Measurements from ENCODE around the gene VPS18.
"Not testable (repeated sequence)": the region's sequence is repeated elsewhere in the genome, so short reads cannot be mapped to it uniquely, and the experiment has no call there.

VPS18 gene

DNA sequence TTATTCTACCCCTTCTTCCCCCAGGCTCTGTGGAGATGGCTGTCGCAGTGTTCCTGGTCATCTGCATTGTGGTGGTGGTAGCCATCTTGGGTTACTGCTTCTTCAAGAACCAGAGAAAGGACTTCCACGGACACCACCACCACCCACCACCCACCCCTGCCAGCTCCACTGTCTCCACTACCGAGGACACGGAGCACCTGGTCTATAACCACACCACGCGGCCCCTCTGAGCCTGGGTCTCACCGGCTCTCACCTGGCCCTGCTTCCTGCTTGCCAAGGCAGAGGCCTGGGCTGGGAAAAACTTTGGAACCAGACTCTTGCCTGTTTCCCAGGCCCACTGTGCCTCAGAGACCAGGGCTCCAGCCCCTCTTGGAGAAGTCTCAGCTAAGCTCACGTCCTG, 37.5 kb upstream of the VPS18 start:
- Histone ChIP-seq H3K36me3 (ENCODE audit: insufficient read depth, low read length) (no peaks in the 10 kb centered on the region), H3K27me3 (ENCODE audit: insufficient read depth, low read length) (peaks cover 12% of the 10 kb centered on the region), H3K4me1 (ENCODE audit: insufficient read depth, low read length) (no peaks in the 10 kb centered on the region), H3K9me3 (ENCODE audit: low read length) (no peaks in the 10 kb centered on the region), H3K4me3 (ENCODE audit: low read length) (no peak overlapping the region), H2AFZ (ENCODE audit: low read depth, low read length) (no peak overlapping the region)

DNA sequence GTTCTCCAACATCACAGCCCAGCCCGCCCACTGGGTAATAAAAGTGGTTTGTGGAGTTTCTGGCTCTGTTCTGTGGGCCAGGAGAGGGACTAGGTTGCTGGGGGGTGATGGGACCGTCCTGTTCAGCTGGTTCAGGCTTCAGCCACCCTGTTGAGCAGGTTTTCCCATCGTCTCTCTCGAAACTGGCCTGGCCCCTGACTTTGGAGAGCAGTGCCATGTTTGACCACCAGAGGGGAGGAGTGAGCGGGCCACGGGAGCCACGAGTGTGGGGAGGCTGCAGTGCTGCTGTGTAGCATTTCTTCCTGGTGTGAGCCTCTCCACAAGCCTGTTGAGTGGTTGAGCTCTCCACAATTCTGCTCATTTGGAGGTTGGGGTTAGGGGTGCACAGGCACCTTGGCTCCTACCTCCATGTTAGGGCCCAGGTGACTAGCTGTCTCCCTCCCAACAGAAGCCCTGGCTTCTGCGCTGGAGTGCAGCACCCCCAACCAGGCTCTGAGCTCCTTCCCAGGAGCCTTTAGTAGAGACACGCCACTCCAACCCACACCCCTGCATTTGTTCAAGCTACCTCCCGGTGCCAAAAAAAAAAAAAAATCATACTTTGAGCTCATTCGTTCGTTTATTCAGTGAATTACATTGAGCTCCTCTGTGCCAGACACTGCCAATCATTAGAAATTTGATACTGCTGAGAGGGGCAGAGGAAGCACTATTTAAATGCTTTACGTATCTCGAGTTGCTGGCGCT, 36.5 kb upstream of the VPS18 start:
- Histone ChIP-seq H3K9me3 (ENCODE audit: low read length) (no peaks in the 10 kb centered on the region), H2AFZ (ENCODE audit: low read depth, low read length) (no peak overlapping the region), H3K4me3 (ENCODE audit: low read length) (no peak overlapping the region), H3K27me3 (ENCODE audit: insufficient read depth, low read length) (peaks cover 12% of the 10 kb centered on the region), H3K36me3 (ENCODE audit: insufficient read depth, low read length) (no peaks in the 10 kb centered on the region), H3K4me1 (ENCODE audit: insufficient read depth, low read length) (no peaks in the 10 kb centered on the region)

DNA sequence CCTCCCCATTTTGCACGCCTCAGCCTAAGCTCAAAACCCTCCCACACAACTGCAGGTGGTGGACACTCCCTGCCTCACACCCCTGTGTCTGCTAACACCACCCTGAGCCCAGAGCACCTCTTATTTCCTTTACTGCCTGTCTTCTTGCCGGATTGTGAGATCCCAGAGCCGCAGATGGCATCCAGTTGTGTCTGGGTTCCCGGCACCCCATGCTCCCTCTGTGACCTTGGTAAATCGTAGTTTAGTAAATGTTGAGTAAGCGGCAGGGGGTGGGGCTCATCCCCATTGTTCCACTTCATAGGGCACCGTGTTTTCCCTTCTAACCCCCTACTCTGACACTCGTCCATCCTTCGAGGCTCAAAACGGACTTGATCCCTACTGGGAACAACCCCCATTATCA, 35.5 kb upstream of the VPS18 start:
- Histone ChIP-seq H3K36me3 (ENCODE audit: insufficient read depth, low read length) (no peaks in the 10 kb centered on the region), H3K27me3 (ENCODE audit: insufficient read depth, low read length) (peaks cover 9% of the 10 kb centered on the region), H3K4me3 (ENCODE audit: low read length) (no peak overlapping the region), H3K9me3 (ENCODE audit: low read length) (no peaks in the 10 kb centered on the region), H3K4me1 (ENCODE audit: insufficient read depth, low read length) (no peaks in the 10 kb centered on the region), H2AFZ (ENCODE audit: low read depth, low read length) (no peak overlapping the region)

DNA sequence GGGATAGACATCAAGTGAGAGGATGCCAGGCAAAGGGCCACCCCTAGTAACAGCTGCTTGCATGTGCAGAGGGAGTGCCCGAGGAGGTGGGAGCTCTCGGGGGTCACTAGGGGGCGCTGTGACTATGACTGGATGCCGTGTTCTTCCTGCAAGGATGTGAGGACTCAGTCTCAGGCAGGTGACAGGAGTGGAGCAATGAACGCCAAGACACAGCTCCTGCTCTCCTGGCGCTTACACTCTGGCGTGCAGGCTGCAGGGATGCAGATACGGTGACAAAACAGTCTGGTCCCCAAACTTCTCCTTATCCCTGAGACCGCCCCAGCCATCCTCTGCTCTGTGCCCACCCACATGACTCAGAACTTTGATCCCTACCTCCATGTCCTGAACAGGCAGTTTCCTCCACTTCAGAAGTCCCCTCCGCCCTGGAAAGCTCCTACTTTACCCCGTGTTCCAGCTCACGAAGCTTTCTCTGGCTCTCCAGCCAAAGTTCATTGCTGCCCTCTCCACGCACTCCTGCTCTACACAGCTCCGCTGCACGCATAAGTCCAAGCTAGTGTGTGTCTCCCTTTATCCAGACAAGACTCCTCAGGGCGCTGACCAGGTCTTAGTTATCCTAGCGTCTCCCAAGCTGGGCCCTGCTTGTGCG, 34.9 kb upstream of the VPS18 start:
- H3K9me3 ChIP-seq (ENCODE audit: low read length): no peaks in the 10 kb centered on the region
- no peaks in the 10 kb centered on the region for H3K36me3 ChIP-seq (ENCODE audit: insufficient read depth, low read length)
- H3K4me1 ChIP-seq (ENCODE audit: insufficient read depth, low read length): no peaks in the 10 kb centered on the region
- no peak overlapping the region for H2AFZ ChIP-seq (ENCODE audit: low read depth, low read length)
- no peak overlapping the region for H3K4me3 ChIP-seq (ENCODE audit: low read length)
- peaks cover 9% of the 10 kb centered on the region for H3K27me3 ChIP-seq (ENCODE audit: insufficient read depth, low read length)

DNA sequence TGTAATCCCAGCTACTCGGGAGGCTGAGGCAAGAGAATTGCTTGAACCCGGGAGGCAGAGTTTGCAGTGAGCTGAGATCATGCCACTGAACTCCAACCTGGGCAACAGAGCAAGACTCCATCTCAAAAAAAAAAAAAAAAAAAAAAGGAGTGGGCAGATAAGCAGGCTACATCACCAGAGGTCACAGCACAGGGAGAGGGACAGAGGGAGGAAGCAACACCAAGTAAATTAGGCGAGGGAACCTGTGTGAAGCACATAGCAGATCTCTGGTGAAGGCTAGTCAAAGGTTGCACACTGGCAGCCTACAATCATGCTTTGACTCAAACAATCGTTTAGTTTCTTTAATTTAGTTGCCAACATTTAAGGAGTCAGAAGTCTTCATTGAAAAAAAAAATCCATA, 33.1 kb upstream of the VPS18 start:
- H3K27me3 ChIP-seq (ENCODE audit: insufficient read depth, low read length); H3K4me3 ChIP-seq (ENCODE audit: low read length); H3K4me1 ChIP-seq (ENCODE audit: insufficient read depth, low read length); H2AFZ ChIP-seq (ENCODE audit: low read depth, low read length); H3K9me3 ChIP-seq (ENCODE audit: low read length); H3K36me3 ChIP-seq (ENCODE audit: insufficient read depth, low read length): not testable (repeated sequence)

DNA sequence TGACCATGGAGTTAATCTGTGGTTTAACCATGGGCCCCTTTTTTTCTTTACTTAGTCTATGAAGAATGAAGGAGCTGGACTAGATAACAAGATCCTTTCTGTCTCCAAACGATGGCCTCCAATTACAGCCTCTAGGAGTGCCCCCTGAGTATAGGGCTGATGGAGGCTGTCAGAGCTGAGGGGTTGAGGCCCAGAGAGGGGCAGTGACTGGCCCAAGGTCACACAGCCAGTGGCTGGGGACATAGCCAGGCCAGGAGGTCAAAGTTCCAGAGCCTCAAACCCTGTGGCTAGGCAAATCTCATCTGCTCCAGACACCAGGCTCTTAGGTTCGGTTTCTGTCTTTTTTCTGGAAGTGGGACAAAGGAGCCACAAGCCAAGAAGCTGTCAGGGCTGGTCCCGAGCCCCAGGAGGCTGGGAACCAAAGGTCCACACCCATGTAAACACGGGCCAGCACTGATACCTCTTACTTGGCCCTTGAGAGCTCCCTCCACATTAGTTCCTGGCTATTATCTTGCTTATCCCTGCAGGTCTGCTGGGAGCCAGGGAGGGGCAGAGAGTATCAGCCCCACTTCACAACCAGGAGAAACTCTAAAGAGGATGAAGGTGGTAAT, 30.5 kb upstream of the VPS18 start:
- H3K4me3 ChIP-seq (ENCODE audit: low read length): no peak overlapping the region
- no peaks in the 10 kb centered on the region for H3K4me1 ChIP-seq (ENCODE audit: insufficient read depth, low read length)
- no peaks in the 10 kb centered on the region for H3K36me3 ChIP-seq (ENCODE audit: insufficient read depth, low read length)
- H2AFZ ChIP-seq (ENCODE audit: low read depth, low read length): no peak overlapping the region
- no peaks in the 10 kb centered on the region for H3K9me3 ChIP-seq (ENCODE audit: low read length)
- no peaks in the 10 kb centered on the region for H3K27me3 ChIP-seq (ENCODE audit: insufficient read depth, low read length)

DNA sequence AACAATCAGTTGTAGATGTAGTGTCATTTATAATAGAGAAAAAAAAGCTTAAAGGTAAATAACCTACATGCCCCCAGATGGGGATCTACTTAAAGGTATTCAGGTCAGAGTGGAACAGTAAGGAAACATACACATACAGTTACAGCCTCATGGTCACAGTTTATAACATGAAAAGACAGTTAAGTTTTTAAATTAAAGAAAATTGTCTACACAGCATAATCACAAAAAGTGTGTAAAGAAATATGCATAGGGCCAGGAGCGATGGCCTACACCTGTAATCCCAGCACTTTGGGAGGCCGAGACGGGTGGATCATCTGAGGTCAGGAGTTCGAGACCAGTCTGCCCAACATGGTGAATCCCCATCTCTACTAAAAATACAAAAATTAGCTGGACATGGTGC, 27.1 kb upstream of the VPS18 start:
- Histone ChIP-seq H3K36me3 (ENCODE audit: insufficient read depth, low read length) (no peaks in the 10 kb centered on the region), H3K27me3 (ENCODE audit: insufficient read depth, low read length) (peaks cover 14% of the 10 kb centered on the region), H2AFZ (ENCODE audit: low read depth, low read length) (no peak overlapping the region), H3K9me3 (ENCODE audit: low read length) (no peaks in the 10 kb centered on the region), H3K4me3 (ENCODE audit: low read length) (no peak overlapping the region), H3K4me1 (ENCODE audit: insufficient read depth, low read length) (no peaks in the 10 kb centered on the region)

DNA sequence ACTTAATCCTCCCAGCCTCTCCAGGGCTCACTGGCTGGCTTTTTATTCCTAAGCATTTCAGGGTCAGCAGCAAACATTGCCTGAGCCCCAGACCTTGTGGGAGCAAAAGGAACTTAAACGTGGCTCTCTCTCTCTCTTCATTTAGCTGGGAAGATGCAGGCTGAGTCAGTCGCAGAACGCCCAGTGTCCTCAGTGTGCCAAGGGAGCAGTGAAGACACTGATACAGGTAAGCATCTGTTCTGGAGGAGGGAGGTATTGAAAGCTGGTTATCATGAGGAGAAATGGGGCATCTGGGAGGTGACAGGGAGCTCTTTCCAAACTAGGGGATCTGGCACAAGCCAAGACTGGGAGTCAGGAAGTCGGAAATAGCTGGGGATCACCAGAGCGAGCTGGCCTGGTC, 24.6 kb upstream of the VPS18 start:
- Histone ChIP-seq H3K9me3 (ENCODE audit: low read length) (no peaks in the 10 kb centered on the region), H3K4me1 (ENCODE audit: insufficient read depth, low read length) (peaks cover 5% of the 10 kb centered on the region), H3K36me3 (ENCODE audit: insufficient read depth, low read length) (no peaks in the 10 kb centered on the region), H2AFZ (ENCODE audit: low read depth, low read length) (no peak overlapping the region), H3K4me3 (ENCODE audit: low read length) (no peak overlapping the region), H3K27me3 (ENCODE audit: insufficient read depth, low read length) (peaks cover 35% of the 10 kb centered on the region)

DNA sequence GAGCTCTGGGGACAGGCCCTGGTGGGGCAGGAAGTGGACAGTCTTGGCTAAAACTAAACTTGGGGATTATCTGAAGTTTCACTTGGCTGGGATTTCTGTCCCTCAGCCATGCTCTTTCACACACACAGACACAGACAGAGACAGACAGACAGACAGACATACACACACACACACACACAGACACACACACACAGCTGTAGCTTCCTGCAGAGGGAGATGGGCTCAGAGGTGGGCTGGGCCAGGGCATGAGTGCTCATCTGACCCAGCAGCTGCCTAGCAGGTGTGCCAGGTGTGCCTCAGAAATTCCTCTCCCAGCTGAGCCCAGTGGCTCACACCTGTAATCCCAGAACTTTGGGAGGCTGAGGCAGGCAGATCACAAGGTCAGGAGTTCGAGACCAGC, 23.5 kb upstream of the VPS18 start:
- Histone ChIP-seq H3K4me1 (ENCODE audit: insufficient read depth, low read length) (peaks cover 5% of the 10 kb centered on the region), H3K27me3 (ENCODE audit: insufficient read depth, low read length) (peaks cover 37% of the 10 kb centered on the region), H2AFZ (ENCODE audit: low read depth, low read length) (no peak overlapping the region), H3K36me3 (ENCODE audit: insufficient read depth, low read length) (no peaks in the 10 kb centered on the region), H3K4me3 (ENCODE audit: low read length) (no peak overlapping the region), H3K9me3 (ENCODE audit: low read length) (no peaks in the 10 kb centered on the region)

DNA sequence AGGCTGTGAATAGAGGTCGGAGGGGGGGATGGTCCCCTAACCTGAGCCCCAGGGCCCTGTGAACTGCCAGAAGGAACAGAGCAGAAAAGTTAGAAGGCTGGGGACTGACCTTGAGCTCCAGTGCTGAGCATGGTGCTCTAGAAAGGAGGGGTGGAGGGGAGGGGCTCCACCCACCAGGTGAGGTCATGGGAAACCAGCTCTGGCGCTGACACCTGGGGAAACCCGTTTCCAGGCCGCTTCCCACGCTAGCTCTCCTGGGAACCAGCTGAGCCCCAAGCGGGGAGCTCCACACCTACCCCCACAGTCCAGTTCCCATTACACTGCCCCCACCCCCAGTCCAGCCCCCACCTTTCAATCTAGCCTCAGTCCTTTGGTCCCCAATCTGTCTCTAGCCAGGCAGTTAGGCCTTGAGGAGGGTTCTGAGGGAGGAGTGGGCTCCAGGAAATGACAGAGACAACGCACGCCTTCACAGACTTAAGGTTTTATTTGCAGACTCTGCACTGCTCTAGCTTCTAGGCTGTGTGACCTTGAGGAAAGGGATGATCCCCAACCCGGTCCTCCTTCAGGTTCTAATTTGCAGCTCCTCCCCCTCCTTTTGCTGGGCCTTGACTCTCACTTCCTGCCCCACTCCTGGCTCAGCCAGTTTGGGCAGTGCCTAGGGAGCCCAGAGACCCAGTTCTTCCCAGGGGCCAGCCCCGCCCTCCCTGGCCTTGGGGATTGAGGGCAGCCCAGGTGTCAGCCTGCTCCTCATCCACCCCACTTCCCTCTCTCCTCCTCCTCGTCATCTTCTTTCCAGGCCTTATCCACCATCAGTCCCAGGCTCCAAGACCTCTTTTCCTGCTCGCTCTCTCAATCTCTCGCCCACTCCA, 22.3 kb upstream of the VPS18 start:
- peaks cover 37% of the 10 kb centered on the region for H3K27me3 ChIP-seq (ENCODE audit: insufficient read depth, low read length)
- peaks cover 5% of the 10 kb centered on the region for H3K4me1 ChIP-seq (ENCODE audit: insufficient read depth, low read length)
- H3K36me3 ChIP-seq (ENCODE audit: insufficient read depth, low read length): no peaks in the 10 kb centered on the region
- no peaks in the 10 kb centered on the region for H3K9me3 ChIP-seq (ENCODE audit: low read length)
- H2AFZ ChIP-seq (ENCODE audit: low read depth, low read length): no peak overlapping the region
- H3K4me3 ChIP-seq (ENCODE audit: low read length): no peak overlapping the region

DNA sequence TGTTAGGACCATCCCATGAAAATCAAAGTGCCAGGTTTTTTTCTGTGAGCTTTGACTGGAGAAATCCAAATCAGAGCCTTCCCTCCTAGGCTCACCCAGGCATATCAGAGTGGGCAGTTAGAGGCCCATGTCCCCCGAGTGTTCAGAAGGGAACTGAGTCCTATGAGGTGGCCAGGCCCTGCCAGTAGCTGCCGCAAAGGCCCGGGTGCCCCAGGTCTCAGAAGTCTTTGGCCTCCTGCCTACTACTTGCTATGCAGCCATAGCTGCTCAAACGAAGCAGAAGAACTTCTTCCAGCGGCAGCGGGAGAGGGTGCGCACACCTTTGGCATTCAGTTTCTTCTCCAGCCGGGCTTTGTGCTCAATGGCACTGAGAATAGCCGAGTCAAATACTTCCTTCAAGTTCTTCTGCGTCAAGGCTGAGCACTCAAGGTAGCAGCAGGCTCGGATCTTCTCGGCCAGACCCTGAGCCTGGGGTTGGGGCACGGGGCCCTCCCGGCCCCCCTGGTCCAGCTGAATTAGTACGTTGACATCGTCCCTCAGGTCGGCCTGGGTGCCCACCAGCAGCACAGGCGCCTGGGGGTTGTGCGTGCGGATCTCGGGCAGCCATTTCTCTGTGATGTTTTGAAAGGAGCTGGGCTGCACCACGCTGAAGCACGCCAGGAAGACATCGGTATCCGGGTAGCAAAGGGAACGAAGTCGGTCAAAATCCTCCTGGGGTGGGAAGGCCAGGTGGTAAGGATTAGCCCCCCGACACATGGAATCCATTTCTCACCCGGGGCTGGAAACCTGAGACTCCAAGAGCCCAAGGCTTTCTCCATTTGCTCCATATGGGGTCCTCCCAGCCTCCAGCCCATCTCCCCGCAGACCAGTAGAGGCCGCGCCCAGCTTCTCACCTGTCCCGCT, 21.2 kb upstream of the VPS18 start:
- peaks cover 5% of the 10 kb centered on the region for H3K4me1 ChIP-seq (ENCODE audit: insufficient read depth, low read length)
- no peaks in the 10 kb centered on the region for H3K36me3 ChIP-seq (ENCODE audit: insufficient read depth, low read length)
- H3K27me3 ChIP-seq (ENCODE audit: insufficient read depth, low read length): peaks cover 37% of the 10 kb centered on the region
- H3K4me3 ChIP-seq (ENCODE audit: low read length): peak overlapping the region; percentile 41
- peak overlapping the region; percentile 98 for H2AFZ ChIP-seq (ENCODE audit: low read depth, low read length)
- H3K9me3 ChIP-seq (ENCODE audit: low read length): no peaks in the 10 kb centered on the region

Measured in neuron (in vitro differentiated cells).